GM23248 (cell line): ENCODE data around the gene GUCA2A. TPM values are rescaled to one million over a fixed set of nuclear protein-coding genes. Genes with fewer than 3 reads are reported as not detected.
"Not testable (repeated sequence)": the region's sequence is repeated elsewhere in the genome, so short reads cannot be mapped to it uniquely, and the experiment has no call there.

Source experiments
- DNase-seq: peaks from one replicate; pipeline ENCODE4 v3.0.0-alpha.2; 2015
- H2AFZ ChIP-seq: fragments of 200-600 bp; sonication (generic); 2 replicates; pipeline ENCODE4 v1.6.1; 2016; ENCODE audit warnings: antibody characterized with exemption
- H3F3A ChIP-seq: fragments of 200-600 bp; sonication (generic); 2 replicates; pipeline ENCODE4 v1.6.1; 2016; ENCODE audit warnings: mild to moderate bottlenecking, antibody characterized with exemption, mixed run types; ENCODE audit not compliant: insufficient read depth
- H3K27ac ChIP-seq: fragments of 200-600 bp; sonication (generic); 2 replicates; pipeline ENCODE4 v1.5.1; 2016; ENCODE audit warnings: mild to moderate bottlenecking
- H3K27me3 ChIP-seq: fragments of 200-600 bp; sonication (generic); replicated peaks from 2 replicates; pipeline ENCODE4 v1.6.1; 2016; ENCODE audit warnings: mild to moderate bottlenecking; ENCODE audit not compliant: insufficient read depth
- H3K36me3 ChIP-seq: fragments of 200-600 bp; sonication (generic); 2 replicates; pipeline ENCODE4 v1.6.1; 2016; ENCODE audit warnings: low read depth, mild to moderate bottlenecking
- H3K4me1 ChIP-seq: fragments of 200-600 bp; sonication (generic); 2 replicates; pipeline ENCODE4 v1.6.1; 2016; ENCODE audit warnings: mild to moderate bottlenecking; ENCODE audit not compliant: insufficient read depth
- H3K4me2 ChIP-seq: fragments of 200-600 bp; sonication (generic); one replicate; pipeline ENCODE4 v1.6.1; 2016; ENCODE audit warnings: mild to moderate bottlenecking; ENCODE audit not compliant: unreplicated experiment
- H3K4me3 ChIP-seq: fragments of 200-600 bp; sonication (generic); 2 replicates; pipeline ENCODE4 v1.5.1; 2016; ENCODE audit warnings: mild to moderate bottlenecking
- H3K79me2 ChIP-seq: fragments of 200-600 bp; sonication (generic); 2 replicates; pipeline ENCODE4 v1.6.1; 2016; ENCODE audit warnings: mild to moderate bottlenecking; ENCODE audit not compliant: insufficient read depth
- H3K9ac ChIP-seq: fragments of 200-600 bp; sonication (generic); 2 replicates; pipeline ENCODE4 v1.6.1; 2016; ENCODE audit warnings: mild to moderate bottlenecking
- H3K9me2 ChIP-seq: fragments of 200-600 bp; sonication (generic); 2 replicates; pipeline ENCODE4 v1.6.1; 2016; ENCODE audit warnings: mixed run types, mild to moderate bottlenecking, moderate library complexity; ENCODE audit not compliant: insufficient read depth
- H3K9me3 ChIP-seq: fragments of 200-600 bp; sonication (generic); one replicate; pipeline ENCODE4 v1.6.1; 2017; ENCODE audit warnings: low read depth
- H4K20me1 ChIP-seq: fragments of 200-600 bp; sonication (generic); 2 replicates; pipeline ENCODE4 v1.6.0; 2016; ENCODE audit not compliant: insufficient read depth
- EZH2 ChIP-seq: fragments of 200-600 bp; sonication (generic); IDR thresholded peaks from 2 replicates; pipeline ENCODE4 v1.6.1; 2018; ENCODE audit warnings: antibody characterized with exemption, mild to moderate bottlenecking; ENCODE audit not compliant: insufficient read depth, poor library complexity, severe bottlenecking
- EZH2phosphoT487 ChIP-seq: fragments of 200-600 bp; sonication (generic); IDR thresholded peaks from 2 replicates; pipeline ENCODE4 v1.6.1; 2018; ENCODE audit warnings: antibody characterized with exemption, moderate library complexity, mild to moderate bottlenecking, low read depth; ENCODE audit not compliant: insufficient read depth
- WGBS, 2 experiments: methylation state at CpG; one replicate each; pipeline ENCODE4 v1.1.6; 2015 to 2017; ENCODE audit warnings: low lambda C conversion rate in 2 of 2, low coverage in 1 of 2; ENCODE audit errors: missing lambda C conversion rate in 2 of 2; 5-methylcytosine and 5-hydroxymethylcytosine counted together
- in situ Hi-C: fragments of 300-500 bp; cut with MboI; formaldehyde crosslinking; loops from 2 replicates; pipeline ENCODE4 v1.15.0; 2020
- polyA plus RNA-seq: library from polyadenylated mRNA; unstranded; fragments of >200 nt; fragmentation: Nextera tagmentation; extraction: Ambion mirVana; gene quantifications from 2 replicates; pipeline ENCODE4 v1.2.1, GENCODE V29; 2016
- total RNA-seq: library from RNA; depleted of rRNA; stranded (reverse); fragments of >200 nt; shearing (Covaris generic); gene quantifications from 2 replicates; pipeline ENCODE4 v1.2.3, GENCODE V29; 2014; rRNA removed

The GUCA2A gene
- total RNA-seq = not detected in 2 replicates
- not detected in 2 replicates for polyA plus RNA-seq

- Histone ChIP-seq H3K36me3 (no peaks in the 10 kb centered on the region), H3K4me1 (no peaks in the 10 kb centered on the region), H3K27ac (no peak within 1 kb of the TSS), H3K9ac (no peak within 1 kb of the TSS), H4K20me1 (no peaks in the 10 kb centered on the region), H3K79me2 (no peaks in the 10 kb centered on the region), H3K27me3 (peaks cover 3% of the 10 kb centered on the region; the same call in 1 of the 2 replicates), H3K9me2 (no peaks in the 10 kb centered on the region), H3F3A (no peaks in the 10 kb centered on the region), H2AFZ (no peak within 1 kb of the TSS), H3K9me3 (no peaks in the 10 kb centered on the region), H3K4me2 (no peak within 1 kb of the TSS), H3K4me3 (no peak within 1 kb of the TSS)
- WGBS, 2 experiments = 72 to 73% methylated on average over 23 to 24 of the region's 24 CpGs
- no peak for TF ChIP-seq EZH2
- no peak for TF ChIP-seq EZH2phosphoT487
- in situ Hi-C loops = no loop called here
- no peak for DNase-seq
Measured at GRCh38 chr1:42164551-42165420, at the start of gene GUCA2A. Gene GUCA2A (minus strand): TSS chr1:42164745. CDS start chr1:42164712, 33 bp downstream.

- Histone ChIP-seq H3K9me3 (no peaks in the 10 kb centered on the region), H4K20me1 (no peaks in the 10 kb centered on the region), H2AFZ (no peak overlapping the region), H3K9me2 (peaks cover 4% of the 10 kb centered on the region; the same call in 1 of the 2 replicates), H3K27me3 (no peaks in the 10 kb centered on the region), H3K9ac (no peak overlapping the region), H3F3A (peaks cover 47% of the 10 kb centered on the region), H3K4me2 (peak overlapping the region; percentile 24), H3K4me3 (no peak overlapping the region), H3K4me1 (peaks cover 49% of the 10 kb centered on the region), H3K79me2 (peaks cover 93% of the 10 kb centered on the region), H3K36me3 (no peaks in the 10 kb centered on the region), H3K27ac (peak overlapping the region; percentile 74)
- DNase-seq = peak; percentile 73
- WGBS, 2 experiments = 31 to 39% methylated on average over 2 of the region's 2 CpGs
- in situ Hi-C loops = no loop called here
- no peak for TF ChIP-seq EZH2phosphoT487
- no peak for TF ChIP-seq EZH2
Measured at GRCh38 chr1:42211224-42211623, 46.7 kb upstream of the GUCA2A start.

- peak; percentile 86 for DNase-seq
- Histone ChIP-seq H3K4me1 (peaks cover 49% of the 10 kb centered on the region), H3K79me2 (peaks cover 94% of the 10 kb centered on the region), H3K9me2 (peaks cover 4% of the 10 kb centered on the region; the same call in 1 of the 2 replicates), H2AFZ (no peak overlapping the region), H3K9me3 (no peaks in the 10 kb centered on the region), H4K20me1 (no peaks in the 10 kb centered on the region), H3F3A (peaks cover 47% of the 10 kb centered on the region), H3K27me3 (no peaks in the 10 kb centered on the region), H3K36me3 (no peaks in the 10 kb centered on the region), H3K9ac (peak overlapping the region; percentile 29; the same call in 1 of the 2 replicates), H3K4me2 (peak overlapping the region; percentile 24), H3K27ac (peak overlapping the region; percentile 74), H3K4me3 (no peak overlapping the region)
- 53 to 56% methylated on average over 5 to 6 of the region's 6 CpGs for WGBS, 2 experiments
- TF ChIP-seq EZH2 = no peak
- no peak for TF ChIP-seq EZH2phosphoT487
- in situ Hi-C loops = no loop called here
Measured at GRCh38 chr1:42210421-42211133, 46.0 kb upstream of the GUCA2A start.

- Histone ChIP-seq H3K4me2 (no peak overlapping the region), H4K20me1 (no peaks in the 10 kb centered on the region), H3K4me3 (no peak overlapping the region), H3K79me2 (peaks cover 94% of the 10 kb centered on the region), H3K27ac (peak overlapping the region; percentile 74), H3K9me3 (no peaks in the 10 kb centered on the region), H3K9ac (no peak overlapping the region), H3K9me2 (peaks cover 4% of the 10 kb centered on the region; the same call in 1 of the 2 replicates), H3K27me3 (no peaks in the 10 kb centered on the region), H3F3A (peaks cover 46% of the 10 kb centered on the region), H3K36me3 (no peaks in the 10 kb centered on the region), H3K4me1 (peaks cover 42% of the 10 kb centered on the region), H2AFZ (no peak overlapping the region)
- in situ Hi-C loops = no loop called here
- WGBS, 2 experiments = 76% methylated on average over 6 of the region's 6 CpGs
- no peak for TF ChIP-seq EZH2phosphoT487
- no peak for TF ChIP-seq EZH2
- DNase-seq = peak; percentile 32
Measured at GRCh38 chr1:42209526-42210251, 45.1 kb upstream of the GUCA2A start.

- H3K4me3 ChIP-seq, H3K9me3 ChIP-seq, H3K36me3 ChIP-seq, H3K27ac ChIP-seq, H2AFZ ChIP-seq, H3K4me2 ChIP-seq, H3K27me3 ChIP-seq, H4K20me1 ChIP-seq, in situ Hi-C loops, H3K9me2 ChIP-seq, H3K9ac ChIP-seq, DNase-seq: not testable (repeated sequence)
- 94 to 99% methylated on average over 2 of the region's 2 CpGs for WGBS, 2 experiments
- Histone ChIP-seq H3K4me1 (peaks cover 27% of the 10 kb centered on the region), H3F3A (peaks cover 28% of the 10 kb centered on the region), H3K79me2 (peaks cover 96% of the 10 kb centered on the region)
Measured at GRCh38 chr1:42206930-42207329, 42.4 kb upstream of the GUCA2A start.
